H1 (cell line): Measurements from ENCODE around the gene FGD5. TPM values are rescaled to one million over a fixed set of nuclear protein-coding genes. Genes with fewer than 3 reads are reported as not detected.

ENCODE experiments used
- CTCF ChIA-PET: fragments of 300-600 bp; sonication (Branson Sonifier 250); formaldehyde crosslinking; loops from one replicate; lab custom pipeline; 2021; ENCODE audit not compliant: partially characterized antibody; lab: Charles Lee
- POLR2A ChIA-PET: fragments of 300-600 bp; sonication (Branson Sonifier 250); formaldehyde crosslinking; loops from one replicate; lab custom pipeline; 2021; ENCODE audit warnings: inconsistent platforms; ENCODE audit not compliant: partially characterized antibody; lab: Charles Lee
- DNase-seq, 2 experiments: peaks; one replicate each; pipeline versions ENCODE4 v3.0.0 to v3.0.0-alpha.2; 2010 to 2022; ENCODE audit warnings: low spot score in 2 of 2, low read depth in 1 of 2, mixed read lengths in 1 of 2
- FAIRE-seq: peaks from 2 replicates; lab custom pipeline; 2011; peaks lifted over from hg19 to GRCh38; lab: Jason Lieb, UNC
- H2AFZ ChIP-seq: 2 replicates; pipeline ENCODE4 v1.8.1; 2012; ENCODE audit warnings: low read length, inconsistent platforms
- H2AK5ac ChIP-seq: 2 replicates; pipeline ENCODE4 v1.6.1; 2013; ENCODE audit warnings: low read depth, low read length
- H2BK120ac ChIP-seq: replicated peaks from 2 replicates; pipeline ENCODE3; 2013; ENCODE audit warnings: low read depth, low read length, inconsistent platforms
- H2BK12ac ChIP-seq: 2 replicates; pipeline ENCODE4 v1.6.1; 2013; ENCODE audit warnings: low read depth, low read length
- H2BK15ac ChIP-seq: 2 replicates; pipeline ENCODE4 v1.6.1; 2013; ENCODE audit warnings: low read length
- H2BK20ac ChIP-seq: 2 replicates; pipeline ENCODE4 v1.6.1; 2013; ENCODE audit warnings: low read length
- H2BK5ac ChIP-seq: 2 replicates; pipeline ENCODE4 v1.6.1; 2013; ENCODE audit warnings: low read depth, low read length
- H3K14ac ChIP-seq: 2 replicates; pipeline ENCODE4 v1.6.1; 2013; ENCODE audit warnings: inconsistent platforms; ENCODE audit not compliant: insufficient read length
- H3K18ac ChIP-seq: 2 replicates; pipeline ENCODE4 v1.6.1; 2013; ENCODE audit warnings: low read length; ENCODE audit errors: extremely low read depth
- H3K23ac ChIP-seq: 2 replicates; pipeline ENCODE4 v1.6.1; 2013; ENCODE audit warnings: inconsistent platforms; ENCODE audit not compliant: insufficient read length
- H3K23me2 ChIP-seq: 2 replicates; pipeline ENCODE4 v1.6.1; 2013; ENCODE audit warnings: low read depth, low read length
- H3K27ac ChIP-seq: 2 replicates; pipeline ENCODE4 v1.6.1; 2011; ENCODE audit warnings: low read depth, low read length, inconsistent platforms
- H3K27me3 ChIP-seq, 4 experiments: replicated peaks in 1 of 4; 1 replicate in 1 of 4; 2 replicates in 3 of 4; pipeline versions ENCODE4 v1.6.1 to v1.8.1; 2011 to 2013; ENCODE audit warnings: low read length in 3 of 4, mild to moderate bottlenecking in 3 of 4, inconsistent platforms in 2 of 4, mixed read lengths in 2 of 4, moderate library complexity in 1 of 4; ENCODE audit not compliant: control insufficient read depth in 3 of 4, insufficient read depth in 3 of 4; ENCODE audit errors: extremely low read depth in 1 of 4
- H3K36me3 ChIP-seq, 4 experiments: 2 replicates each; pipeline versions ENCODE4 v1.6.1 to v1.8.1; 2011 to 2013; ENCODE audit warnings: mild to moderate bottlenecking in 4 of 4, low read length in 3 of 4, moderate library complexity in 2 of 4, control low read depth in 1 of 4, inconsistent platforms in 1 of 4; ENCODE audit not compliant: insufficient read depth in 4 of 4, control insufficient read depth in 2 of 4
- H3K4ac ChIP-seq: replicated peaks from 2 replicates; pipeline ENCODE3; 2013; ENCODE audit warnings: low read length, low read depth, mixed read lengths, inconsistent platforms; ENCODE audit not compliant: insufficient read length
- H3K4me1 ChIP-seq, 4 experiments: replicated peaks in 1 of 4; 1 replicate in 1 of 4; 2 replicates in 3 of 4; pipeline versions ENCODE4 v1.6.1 to v1.8.1; 2011 to 2013; ENCODE audit warnings: low read length in 3 of 4, inconsistent platforms in 2 of 4, mixed read lengths in 1 of 4; ENCODE audit not compliant: insufficient read depth in 4 of 4, control insufficient read depth in 3 of 4
- H3K4me2 ChIP-seq, 2 experiments: 2 replicates each; pipeline versions ENCODE4 v1.6.1 to v1.8.1; 2011 to 2013; ENCODE audit warnings: low read depth in 2 of 2, low read length in 2 of 2, control low read depth in 1 of 2, inconsistent platforms in 1 of 2, mild to moderate bottlenecking in 1 of 2; ENCODE audit not compliant: insufficient read depth in 1 of 2
- H3K4me3 ChIP-seq, 4 experiments: fragments of 200-600, 300-600 bp in 1 of 4; sonication (generic), shearing (Covaris generic), sonication (Bioruptor Twin) in 1 of 4; 2 replicates each; pipeline versions ENCODE4 v1.5.1 to v1.8.1; 2011 to 2016; ENCODE audit warnings: low read length in 4 of 4, low read depth in 3 of 4, control low read depth in 2 of 4, inconsistent platforms in 2 of 4, mild to moderate bottlenecking in 2 of 4, mixed read lengths in 1 of 4, moderate library complexity in 1 of 4; ENCODE audit not compliant: insufficient read depth in 2 of 4; ENCODE audit errors: extremely low read depth in 1 of 4
- H3K56ac ChIP-seq: replicated peaks from 2 replicates; pipeline ENCODE3; 2013; ENCODE audit warnings: low read depth, mild to moderate bottlenecking, mixed read lengths, low read length, inconsistent platforms; ENCODE audit not compliant: insufficient read length
- H3K79me1 ChIP-seq: 2 replicates; pipeline ENCODE4 v1.6.1; 2013; ENCODE audit warnings: low read depth, low read length, control low read depth
- H3K79me2 ChIP-seq, 2 experiments: 2 replicates each; pipeline versions ENCODE4 v1.6.1 to v1.8.1; 2012 to 2013; ENCODE audit warnings: low read length in 2 of 2, mild to moderate bottlenecking in 2 of 2, inconsistent platforms in 1 of 2; ENCODE audit not compliant: insufficient read depth in 2 of 2, control insufficient read depth in 1 of 2
- H3K9ac ChIP-seq, 4 experiments: replicated peaks in 1 of 4; 1 replicate in 1 of 4; 2 replicates in 3 of 4; pipeline versions ENCODE4 v1.6.1 to v1.8.1; 2011 to 2013; ENCODE audit warnings: low read depth in 3 of 4, low read length in 3 of 4, control low read depth in 2 of 4, mild to moderate bottlenecking in 2 of 4, moderate library complexity in 2 of 4, inconsistent platforms in 1 of 4; ENCODE audit errors: extremely low read depth in 1 of 4
- H3K9me3 ChIP-seq, 2 experiments: 2 replicates each; pipeline versions ENCODE4 v1.6.1 to v1.8.1; 2012 to 2013; ENCODE audit warnings: mild to moderate bottlenecking in 2 of 2, moderate library complexity in 2 of 2, control low read depth in 1 of 2, inconsistent platforms in 1 of 2, low read depth in 1 of 2, low read length in 1 of 2, mixed read lengths in 1 of 2; ENCODE audit not compliant: insufficient read depth in 2 of 2
- H4K20me1 ChIP-seq, 2 experiments: replicated peaks in 1 of 2; 2 replicates each; pipeline versions ENCODE3 to v1.8.1; 2011 to 2013; ENCODE audit warnings: inconsistent platforms in 2 of 2, low read length in 2 of 2, mild to moderate bottlenecking in 1 of 2; ENCODE audit not compliant: insufficient read depth in 2 of 2, control insufficient read depth in 1 of 2
- H4K5ac ChIP-seq: 2 replicates; pipeline ENCODE4 v1.6.1; 2013; ENCODE audit warnings: low read length, low read depth, mixed read lengths, inconsistent platforms; ENCODE audit not compliant: insufficient read length
- H4K8ac ChIP-seq: 2 replicates; pipeline ENCODE4 v1.8.0; 2013; ENCODE audit warnings: mild to moderate bottlenecking, moderate library complexity, low read length, inconsistent platforms; ENCODE audit not compliant: insufficient read depth; ENCODE audit errors: extremely low read depth
- H4K91ac ChIP-seq: replicated peaks from 2 replicates; pipeline ENCODE3; 2013; ENCODE audit warnings: low read length, mixed read lengths, inconsistent platforms; ENCODE audit not compliant: insufficient read length
- BACH1 ChIP-seq: IDR thresholded peaks from 2 replicates; pipeline ENCODE4 v1.6.1; 2012; ENCODE audit warnings: low read length, improper control_type of control experiment
- CBX8 ChIP-seq: fragments of 300-800, 300-1000 bp; sonication (generic); IDR thresholded peaks from 2 replicates; pipeline ENCODE4 v1.7.1; 2016; ENCODE audit warnings: low read depth, low read length, borderline replicate concordance
- CEBPB ChIP-seq: IDR thresholded peaks from 2 replicates; pipeline ENCODE4 v1.6.1; 2012; ENCODE audit warnings: low read depth, low read length
- CREB1 ChIP-seq: IDR thresholded peaks from 2 replicates; pipeline ENCODE4 v1.6.1; 2012; ENCODE audit warnings: inconsistent platforms
- HDAC2 ChIP-seq, 2 experiments: fragments of 300-600 bp in 1 of 2; sonication (generic) in 1 of 2; IDR thresholded peaks; 2 replicates each; pipeline ENCODE4 v1.6.1; 2011 to 2012; ENCODE audit warnings: low read depth in 2 of 2, low read length in 2 of 2, mild to moderate bottlenecking in 2 of 2, moderate library complexity in 2 of 2, borderline replicate concordance in 1 of 2, inconsistent platforms in 1 of 2
- RAD21 ChIP-seq, 2 experiments: IDR thresholded peaks in 1 of 2; conservative IDR thresholded peaks in 1 of 2; 2 replicates each; pipeline ENCODE4 v1.6.1; 2011; ENCODE audit warnings: low read depth in 2 of 2, low read length in 2 of 2, improper control_type of control experiment in 1 of 2, inconsistent platforms in 1 of 2, mild to moderate bottlenecking in 1 of 2, moderate library complexity in 1 of 2
- RBBP5 ChIP-seq: IDR thresholded peaks from 2 replicates; pipeline ENCODE4 v1.7.1; 2012; ENCODE audit warnings: low read depth, mild to moderate bottlenecking, inconsistent platforms, low read length, moderate library complexity, borderline replicate concordance
- SIX5 ChIP-seq: IDR thresholded peaks from 2 replicates; pipeline ENCODE4 v1.6.1; 2011; ENCODE audit warnings: mild to moderate bottlenecking, low read depth, low read length
- SP1 ChIP-seq: IDR thresholded peaks from 2 replicates; pipeline ENCODE4 v1.6.1; 2011; ENCODE audit warnings: low read depth, low read length
- SP4 ChIP-seq: IDR thresholded peaks from 2 replicates; pipeline ENCODE4 v1.6.1; 2012; ENCODE audit warnings: low read length, inconsistent platforms
- TCF12 ChIP-seq: IDR thresholded peaks from 2 replicates; pipeline ENCODE4 v1.6.1; 2011; ENCODE audit warnings: low read depth, mild to moderate bottlenecking, low read length
- WGBS, 2 experiments: shearing (Covaris generic) in 1 of 2; methylation state at CpG; one replicate each; pipeline versions ENCODE4 v1.1.6 to v1.1.7; 2013 to 2015; ENCODE audit warnings: low lambda C conversion rate in 2 of 2, mixed read lengths in 2 of 2, inconsistent platforms in 1 of 2, low coverage in 1 of 2, missing lambda C conversion rate in 1 of 2; ENCODE audit not compliant: insufficient replicate concordance in 2 of 2, insufficient coverage in 1 of 2, insufficient read length in 1 of 2; ENCODE audit errors: extremely low coverage in 1 of 2, missing lambda C conversion rate in 1 of 2; 5-methylcytosine and 5-hydroxymethylcytosine counted together
- polyA plus RNA-seq, 7 experiments: library from polyadenylated mRNA; depleted of rRNA in 3 of 7; stranded (reverse) in 5 of 7; unstranded in 2 of 7; fragments of >200 nt in 5 of 7; fragments of 200-250 nt in 2 of 7; gene quantifications; 1 replicate in 5 of 7; 2 replicates in 1 of 7; 4 replicates in 1 of 7; pipeline versions ENCODE4 v1.2.1 to v1.2.3, GENCODE V29; 2011 to 2013; ENCODE audit warnings: missing spikeins in 2 of 7, mixed read lengths in 2 of 7
- total RNA-seq: library from RNA; stranded (reverse); fragmentation: NEBNext Ultra II Directional; extraction: Animal tissue kit (Norgen Biotek cat#: 25700); gene quantifications from 2 replicates; pipeline ENCODE4 v1.2.1, GENCODE V29; 2021
- TF ChIP-seq, protein P1 (sequence below), 3 experiments: IDR thresholded peaks; 1 replicate in 2 of 3; 2 replicates in 1 of 3; pipeline versions ENCODE4 v1.5.1 to v1.6.1; 2011; ENCODE audit warnings: low read length in 3 of 3, mild to moderate bottlenecking in 3 of 3, inconsistent platforms in 2 of 3, low read depth in 1 of 3, moderate library complexity in 1 of 3; ENCODE audit not compliant: insufficient read depth in 1 of 3; ENCODE audit errors: control extremely low read depth in 1 of 3

The FGD5 gene
- total and polyA plus RNA-seq, 2 of the 8 experiments (the other 6 are each of a cell fraction or from before 2014, with no cell fraction given): 4.7 to 14.3 TPM

DNA sequence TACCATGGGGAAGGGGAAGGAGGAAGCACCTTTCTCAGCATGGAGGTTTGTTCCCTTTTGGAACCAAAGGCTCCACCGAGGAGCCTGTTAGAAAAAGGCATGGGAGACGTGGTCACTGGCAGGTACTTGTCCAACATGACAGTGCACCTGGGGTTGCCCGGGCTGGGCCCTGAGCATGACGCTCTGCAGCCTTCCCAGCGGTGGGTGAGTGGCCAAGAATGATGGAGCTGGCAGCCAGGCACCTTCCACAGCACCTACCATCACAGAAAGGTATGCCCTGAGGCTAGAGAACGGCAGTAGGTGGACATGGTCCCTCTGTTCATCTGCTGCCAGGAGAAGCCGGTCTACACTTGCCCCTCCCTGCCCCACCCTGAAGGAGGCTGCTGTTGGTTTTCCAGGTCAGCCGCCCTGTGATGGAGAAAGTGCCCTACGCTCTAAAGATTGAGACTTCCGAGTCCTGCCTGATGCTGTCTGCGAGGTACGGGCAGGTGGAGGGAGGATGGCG, 99.6 kb downstream of the FGD5 start:
- no peak overlapping the region for H4K8ac ChIP-seq
- H3K9me3 ChIP-seq: no peaks in the 10 kb centered on the region
- H3K23me2 ChIP-seq: no peaks in the 10 kb centered on the region
- H2BK15ac ChIP-seq: no peak overlapping the region
- H2BK120ac ChIP-seq: no peak overlapping the region
- 91% methylated on average over 12 of the region's 13 CpGs; no CpG with 5 or more reads in 1 of the 2 experiments for WGBS, 2 experiments
- no peak overlapping the region for H3K4ac ChIP-seq
- DNase-seq: no peak
- no peak overlapping the region for H3K27ac ChIP-seq
- H4K5ac ChIP-seq: no peak overlapping the region
- H4K91ac ChIP-seq: no peak overlapping the region
- no peak overlapping the region for H2BK5ac ChIP-seq
- no peak overlapping the region for H2BK20ac ChIP-seq
- no peak overlapping the region for H2AFZ ChIP-seq
- ChIA-PET POLR2A (interaction anchor here (1.0 to 1.7 kb wide), 2 partner anchors 10 to 35 kb away, joined by 3 to 4 read pairs; no protein-coding TSS in a partner anchor), CTCF (interaction anchor here (1.1 to 21.0 kb wide), 4 partner anchors 23 to 136 kb away, joined by 4 to 337 read pairs (median 187); no protein-coding TSS in a partner anchor)
- no peak overlapping the region for H2AK5ac ChIP-seq
- H3K18ac ChIP-seq: no peak overlapping the region
- no peak overlapping the region for H2BK12ac ChIP-seq
- no peaks in the 10 kb centered on the region for H3K36me3 ChIP-seq
- peaks cover 0 to 4% (median 1%) of the 10 kb centered on the region in 4 experiments; a peak in 4 of 7 replicates for H3K4me1 ChIP-seq
- no peak overlapping the region for H3K9ac ChIP-seq
- H3K14ac ChIP-seq: no peak overlapping the region
- no peak overlapping the region for H3K4me3 ChIP-seq
- H3K27me3 ChIP-seq: no peaks in the 10 kb centered on the region
- no peaks in the 10 kb centered on the region for H4K20me1 ChIP-seq
- no peak overlapping the region for H3K56ac ChIP-seq
- H3K23ac ChIP-seq: no peak overlapping the region
- FAIRE-seq: no peak
- H3K4me2 ChIP-seq: no peak overlapping the region
- H3K79me1 ChIP-seq: no peaks in the 10 kb centered on the region
- H3K79me2 ChIP-seq: no peaks in the 10 kb centered on the region
- no peak for TF ChIP-seq RAD21 (IDR thresholded peaks at IDR 0.05 in 1 of 2, conservative IDR thresholded peaks at IDR 0.05 in 1 of 2; ENCODE audit: low read depth in 2 of 2, low read length in 2 of 2)
- no peak for TF ChIP-seq BACH1
- no peak for TF ChIP-seq CBX8
- no peak for TF ChIP-seq RBBP5
- no peak for TF ChIP-seq SP4
- TF ChIP-seq TCF12: no peak
- no peak for TF ChIP-seq HDAC2 (IDR thresholded peaks at IDR 0.05; ENCODE audit: borderline replicate concordance in 1 of 2, low read depth in 2 of 2, low read length in 2 of 2)
- no peak for TF ChIP-seq CREB1
- no peak for TF ChIP-seq SP1
- TF ChIP-seq CEBPB: no peak
- TF ChIP-seq, protein P1, sequence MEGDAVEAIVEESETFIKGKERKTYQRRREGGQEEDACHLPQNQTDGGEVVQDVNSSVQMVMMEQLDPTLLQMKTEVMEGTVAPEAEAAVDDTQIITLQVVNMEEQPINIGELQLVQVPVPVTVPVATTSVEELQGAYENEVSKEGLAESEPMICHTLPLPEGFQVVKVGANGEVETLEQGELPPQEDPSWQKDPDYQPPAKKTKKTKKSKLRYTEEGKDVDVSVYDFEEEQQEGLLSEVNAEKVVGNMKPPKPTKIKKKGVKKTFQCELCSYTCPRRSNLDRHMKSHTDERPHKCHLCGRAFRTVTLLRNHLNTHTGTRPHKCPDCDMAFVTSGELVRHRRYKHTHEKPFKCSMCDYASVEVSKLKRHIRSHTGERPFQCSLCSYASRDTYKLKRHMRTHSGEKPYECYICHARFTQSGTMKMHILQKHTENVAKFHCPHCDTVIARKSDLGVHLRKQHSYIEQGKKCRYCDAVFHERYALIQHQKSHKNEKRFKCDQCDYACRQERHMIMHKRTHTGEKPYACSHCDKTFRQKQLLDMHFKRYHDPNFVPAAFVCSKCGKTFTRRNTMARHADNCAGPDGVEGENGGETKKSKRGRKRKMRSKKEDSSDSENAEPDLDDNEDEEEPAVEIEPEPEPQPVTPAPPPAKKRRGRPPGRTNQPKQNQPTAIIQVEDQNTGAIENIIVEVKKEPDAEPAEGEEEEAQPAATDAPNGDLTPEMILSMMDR (IDR thresholded peaks at IDR 0.05; ENCODE audit: control extremely low read depth in 1 of 3, insufficient read depth in 1 of 3, low read depth in 1 of 3, low read length in 3 of 3): no peak
- no peak for TF ChIP-seq SIX5
